SK-N-SH (cell line): ENCODE results near the gene NDUFAF8. TPM values are rescaled to one million over a fixed set of nuclear protein-coding genes. Genes with fewer than 3 reads are reported as not detected.

Experiments
- CTCF ChIA-PET: fragments of 300-600, 350-600 bp; formaldehyde crosslinking; extraction: SDS; loops from one replicate; lab custom pipeline; 2021; lab: Yijun Ruan, JAX
- POLR2A ChIA-PET: fragments of 350-600 bp; sonication (Branson Sonifier 250); formaldehyde crosslinking; extraction: SDS; loops from one replicate; lab custom pipeline; 2020; ENCODE audit warnings: antibody characterized with exemption, inconsistent platforms; lab: Yijun Ruan, JAX
- DNase-seq: peaks from one replicate; pipeline ENCODE4 v3.0.0; 2012
- H2AFZ ChIP-seq: fragments of 200-600 bp; sonication (generic); 2 replicates; pipeline ENCODE4 v1.8.1; 2016; ENCODE audit warnings: antibody characterized with exemption, mild to moderate bottlenecking, low read depth
- H3F3A ChIP-seq: fragments of 200-600 bp; sonication (generic); replicated peaks from 2 replicates; pipeline ENCODE3; 2016; ENCODE audit warnings: antibody characterized with exemption, mild to moderate bottlenecking; ENCODE audit not compliant: insufficient read depth
- H3K27ac ChIP-seq, 2 experiments: fragments of 200-500 bp in 1 of 2; fragments of 200-600 bp in 1 of 2; sonication (Bioruptor generic) in 1 of 2; sonication (generic), shearing (Covaris generic) in 1 of 2; 2 replicates each; pipeline versions ENCODE4 v1.5.1 to v1.6.1; 2014 to 2016; ENCODE audit warnings: low read depth in 2 of 2, inconsistent platforms in 1 of 2, low read length in 1 of 2, mild to moderate bottlenecking in 1 of 2, mixed read lengths in 1 of 2
- H3K27me3 ChIP-seq: fragments of 200-600 bp; sonication (generic), shearing (Covaris generic); 2 replicates; pipeline ENCODE4 v1.6.1; 2016; ENCODE audit warnings: mixed run types; ENCODE audit not compliant: insufficient read depth
- H3K36me3 ChIP-seq, 2 experiments: fragments of 200-500 bp in 1 of 2; fragments of 200-600 bp in 1 of 2; sonication (Bioruptor generic) in 1 of 2; sonication (generic) in 1 of 2; replicated peaks in 1 of 2; 2 replicates each; pipeline versions ENCODE3 to v1.5.1; 2014 to 2016; ENCODE audit warnings: low read length in 1 of 2, mild to moderate bottlenecking in 1 of 2; ENCODE audit not compliant: insufficient read depth in 2 of 2, control insufficient read depth in 1 of 2
- H3K4me1 ChIP-seq, 2 experiments: fragments of 200-500 bp in 1 of 2; fragments of 200-600 bp in 1 of 2; sonication (Bioruptor generic) in 1 of 2; sonication (generic), shearing (Covaris generic) in 1 of 2; 2 replicates each; pipeline versions ENCODE4 v1.5.1 to v1.6.1; 2014 to 2016; ENCODE audit warnings: low read depth in 1 of 2, low read length in 1 of 2, mixed run types in 1 of 2; ENCODE audit not compliant: insufficient read depth in 2 of 2, control insufficient read depth in 1 of 2
- H3K4me2 ChIP-seq: fragments of 200-600 bp; sonication (generic), shearing (Covaris generic); 2 replicates; pipeline ENCODE4 v1.6.1; 2017; ENCODE audit warnings: mixed run types
- H3K4me3 ChIP-seq, 2 experiments: fragments of 200-500 bp in 1 of 2; fragments of 200-600 bp in 1 of 2; sonication (Bioruptor generic) in 1 of 2; sonication (generic), shearing (Covaris generic) in 1 of 2; 2 replicates each; pipeline versions ENCODE4 v1.5.1 to v1.8.1; 2014 to 2016; ENCODE audit warnings: low read depth in 2 of 2, inconsistent platforms in 1 of 2, low read length in 1 of 2, mild to moderate bottlenecking in 1 of 2, mixed read lengths in 1 of 2, moderate library complexity in 1 of 2
- H3K79me2 ChIP-seq: fragments of 200-600 bp; sonication (generic); 2 replicates; pipeline ENCODE4 v1.8.1; 2017; ENCODE audit warnings: mild to moderate bottlenecking; ENCODE audit not compliant: insufficient read depth
- H3K9ac ChIP-seq: fragments of 200-600 bp; sonication (generic); 2 replicates; pipeline ENCODE4 v1.6.1; 2017; ENCODE audit warnings: mixed run types
- H3K9me2 ChIP-seq: fragments of 200-600 bp; sonication (generic); 2 replicates; pipeline ENCODE4 v1.6.1; 2017; ENCODE audit warnings: mixed run types
- H3K9me3 ChIP-seq: fragments of 200-600 bp; sonication (generic); 2 replicates; pipeline ENCODE4 v1.6.1; 2017; ENCODE audit warnings: mixed run types, mild to moderate bottlenecking, moderate library complexity
- H4K20me1 ChIP-seq: fragments of 200-600 bp; sonication (generic); 2 replicates; pipeline ENCODE4 v1.6.1; 2017; ENCODE audit warnings: mild to moderate bottlenecking, mixed run types; ENCODE audit not compliant: insufficient read depth
- CHD2 ChIP-seq: fragments of 150-350 bp; IDR thresholded peaks from 2 replicates; pipeline ENCODE4 v1.6.1; 2018; ENCODE audit warnings: low read length; ENCODE audit not compliant: partially characterized antibody
- CTCF ChIP-seq: fragments of 200-600 bp; sonication (generic); IDR thresholded peaks from 2 replicates; pipeline ENCODE4 v1.6.1; 2017; ENCODE audit warnings: antibody characterized with exemption, mild to moderate bottlenecking, moderate library complexity
- ELF1 ChIP-seq: IDR thresholded peaks from 2 replicates; pipeline ENCODE4 v1.4.0; 2012
- FOXM1 ChIP-seq: IDR thresholded peaks from 2 replicates; pipeline ENCODE4 v1.4.0; 2012; ENCODE audit warnings: low read depth, mild to moderate bottlenecking
- GABPA ChIP-seq: IDR thresholded peaks from 2 replicates; pipeline ENCODE4 v1.4.0; 2012; ENCODE audit warnings: low read depth, mild to moderate bottlenecking
- MAX ChIP-seq: IDR thresholded peaks from 2 replicates; pipeline ENCODE4 v1.4.0; 2012; ENCODE audit warnings: low read depth
- MXI1 ChIP-seq: IDR thresholded peaks from 2 replicates; pipeline ENCODE4 v1.6.1; 2012; ENCODE audit warnings: mild to moderate bottlenecking, low read depth, low read length, improper control_type of control experiment
- NRF1 ChIP-seq: IDR thresholded peaks from 2 replicates; pipeline ENCODE4 v1.6.1; 2012; ENCODE audit warnings: low read depth, mild to moderate bottlenecking, low read length
- RCOR1 ChIP-seq: fragments of 150-350 bp; IDR thresholded peaks from 2 replicates; pipeline ENCODE4 v1.6.1; 2017; ENCODE audit warnings: antibody characterized with exemption, low read length
- RFX5 ChIP-seq: IDR thresholded peaks from 2 replicates; pipeline ENCODE4 v1.6.1; 2012; ENCODE audit warnings: mild to moderate bottlenecking, improper control_type of control experiment, low read length
- USF1 ChIP-seq: IDR thresholded peaks from 2 replicates; pipeline ENCODE4 v1.4.0; 2012; ENCODE audit warnings: low read depth, borderline replicate concordance
- YY1 ChIP-seq: IDR thresholded peaks from 2 replicates; pipeline ENCODE4 v1.4.0; 2012; ENCODE audit warnings: low read depth, mild to moderate bottlenecking
- WGBS: methylation state at CpG from one replicate; pipeline ENCODE4 v1.1.6; 2017; ENCODE audit warnings: low lambda C conversion rate; 5-methylcytosine and 5-hydroxymethylcytosine counted together
- polyA plus RNA-seq, 3 experiments: library from polyadenylated mRNA; depleted of rRNA; stranded (reverse); fragments of >200 nt; gene quantifications; 2 replicates each; pipeline ENCODE4 v1.2.3, GENCODE V29; 2012
- TF ChIP-seq, protein P1 (sequence below): fragments of 150-350 bp; IDR thresholded peaks from 2 replicates; pipeline ENCODE4 v1.6.1; 2017; ENCODE audit warnings: antibody characterized with exemption, low read length, low read depth, borderline replicate concordance

NDUFAF8 gene
- polyA plus RNA-seq, 1 of the 3 experiments (the other 2 are of a cell fraction): 229 TPM

DNA sequence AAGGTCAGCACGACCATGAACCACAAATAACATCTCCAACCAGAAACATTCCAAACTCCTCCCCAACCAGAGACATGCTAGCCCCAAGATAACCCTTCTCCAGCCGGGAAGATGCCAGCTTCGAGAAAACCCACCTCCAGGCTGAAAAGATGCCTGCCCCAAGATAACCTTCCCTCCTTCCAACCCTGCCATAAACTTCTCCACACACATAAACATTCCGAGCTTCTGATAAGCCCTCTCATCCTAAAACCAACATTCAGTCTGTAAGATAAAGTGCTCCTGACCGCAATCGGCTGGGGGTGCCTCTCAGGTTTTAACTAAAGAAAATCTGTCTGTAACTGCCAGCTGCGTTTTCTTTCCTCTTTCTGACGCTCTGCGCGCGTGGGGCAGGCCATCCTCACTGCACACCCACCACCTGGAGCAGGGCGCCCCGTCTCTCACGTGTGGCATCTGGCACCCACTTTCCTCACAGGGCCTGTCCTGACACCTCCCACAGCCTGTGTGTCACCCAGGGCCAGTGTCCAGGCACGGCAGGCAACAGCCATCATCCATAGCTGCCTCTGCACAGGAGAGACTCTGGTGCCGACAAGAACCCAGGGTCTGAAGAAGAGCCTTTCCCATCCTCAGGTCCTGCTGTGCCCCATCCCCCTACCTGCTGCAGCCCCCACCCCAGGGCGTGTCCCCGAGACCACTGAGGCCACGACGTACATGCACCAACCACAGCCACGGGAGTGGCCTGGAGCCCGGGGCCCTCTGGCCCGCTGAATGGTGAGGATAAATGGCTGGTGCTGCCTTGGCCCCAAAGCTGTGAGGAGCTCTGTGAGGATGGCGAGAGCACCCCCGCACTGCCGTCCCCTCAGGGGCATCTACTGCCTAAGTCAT lies 3.9 kb upstream of the NDUFAF8 start:
- TF ChIP-seq, protein P1, sequence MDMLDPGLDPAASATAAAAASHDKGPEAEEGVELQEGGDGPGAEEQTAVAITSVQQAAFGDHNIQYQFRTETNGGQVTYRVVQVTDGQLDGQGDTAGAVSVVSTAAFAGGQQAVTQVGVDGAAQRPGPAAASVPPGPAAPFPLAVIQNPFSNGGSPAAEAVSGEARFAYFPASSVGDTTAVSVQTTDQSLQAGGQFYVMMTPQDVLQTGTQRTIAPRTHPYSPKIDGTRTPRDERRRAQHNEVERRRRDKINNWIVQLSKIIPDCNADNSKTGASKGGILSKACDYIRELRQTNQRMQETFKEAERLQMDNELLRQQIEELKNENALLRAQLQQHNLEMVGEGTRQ: no peak
- TF ChIP-seq ELF1 (no peak), FOXM1 (no peak), MAX (no peak)
- ChIA-PET POLR2A (no interaction called here), CTCF (interaction anchor here (0.6 to 12.8 kb wide), 2 partner anchors 92 to 250 kb away, joined by 3 to 133 read pairs; no protein-coding TSS in a partner anchor)
- no peak overlapping the region for H3K27ac ChIP-seq
- no peaks in the 10 kb centered on the region for H3K27me3 ChIP-seq
- peaks cover 36% of the 10 kb centered on the region for H3K79me2 ChIP-seq
- H3K4me3 ChIP-seq: no peak overlapping the region
- no peaks in the 10 kb centered on the region for H3F3A ChIP-seq
- no peaks in the 10 kb centered on the region for H3K9me2 ChIP-seq
- H3K9ac ChIP-seq: no peak overlapping the region
- no peak for DNase-seq
- H4K20me1 ChIP-seq: no peaks in the 10 kb centered on the region
- H3K4me1 ChIP-seq: peaks cover 0 to 20% of the 10 kb centered on the region in 2 experiments; a peak in 2 of 4 replicates
- H2AFZ ChIP-seq: no peak overlapping the region
- no peak overlapping the region for H3K4me2 ChIP-seq
- no peaks in the 10 kb centered on the region for H3K9me3 ChIP-seq
- WGBS: 92% methylated on average over 22 of the region's 26 CpGs
- H3K36me3 ChIP-seq: peaks cover 0 to 32% of the 10 kb centered on the region in 2 experiments

DNA sequence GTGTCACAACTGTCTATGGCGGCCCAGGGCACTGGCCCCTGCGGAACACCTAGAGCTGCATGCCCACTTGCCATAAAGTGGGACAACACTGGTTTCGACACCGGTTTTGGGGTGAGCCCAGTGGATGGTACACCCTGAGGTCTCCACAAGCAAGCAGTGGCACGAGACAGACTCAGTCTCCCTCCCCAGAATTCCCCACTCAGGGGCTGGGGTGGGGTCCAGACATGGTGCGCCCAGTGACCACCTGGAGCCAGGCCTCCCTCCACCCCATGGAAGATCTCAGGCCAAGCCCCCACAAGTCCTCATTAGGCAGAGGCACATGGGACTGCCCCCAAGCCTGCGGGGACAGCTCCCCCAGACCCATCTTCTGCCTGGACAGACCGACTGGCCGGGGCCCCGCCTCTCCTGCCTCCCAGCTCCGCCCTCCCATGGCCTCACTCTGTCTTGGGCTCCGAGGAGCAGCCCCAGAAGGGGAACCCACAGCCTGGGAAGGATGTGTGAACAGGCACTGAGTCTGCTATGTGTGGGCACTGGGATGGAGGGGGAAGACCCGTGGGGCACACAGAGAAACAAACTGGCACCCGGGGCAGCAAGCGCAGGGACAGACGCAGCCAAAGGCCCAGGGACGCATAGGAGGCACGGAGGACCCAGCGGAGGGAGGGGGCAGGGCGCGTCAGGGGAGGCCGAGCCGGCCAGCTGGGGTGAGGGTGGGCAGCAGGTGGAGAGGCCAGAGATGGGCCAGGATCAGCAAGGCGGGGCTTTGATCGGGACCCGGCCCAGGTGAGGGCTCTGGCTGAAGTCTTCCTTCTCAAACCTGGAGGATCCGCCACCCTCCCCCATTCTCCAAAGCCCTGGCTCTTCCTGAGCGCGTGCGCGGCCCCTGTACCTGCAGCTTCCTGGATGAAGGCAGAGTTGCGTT lies 3.0 kb upstream of the NDUFAF8 start:
- CTCF ChIA-PET: interaction anchor here (0.6 to 12.8 kb wide), 3 partner anchors 93 to 249 kb away, joined by 3 to 133 read pairs (median 3); no protein-coding TSS in a partner anchor
- Histone ChIP-seq H3K9ac (no peak overlapping the region), H3K4me3 (no peak overlapping the region), H2AFZ (no peak overlapping the region), H3K36me3 (peaks cover 0 to 29% of the 10 kb centered on the region in 2 experiments), H4K20me1 (no peaks in the 10 kb centered on the region), H3K4me1 (peaks cover 0 to 29% of the 10 kb centered on the region in 2 experiments; a peak in 2 of 4 replicates), H3K27ac (no peak overlapping the region), H3F3A (no peaks in the 10 kb centered on the region), H3K79me2 (peaks cover 45% of the 10 kb centered on the region), H3K9me3 (no peaks in the 10 kb centered on the region), H3K4me2 (no peak overlapping the region), H3K27me3 (no peaks in the 10 kb centered on the region), H3K9me2 (no peaks in the 10 kb centered on the region)
- WGBS: 93% methylated on average over 31 of the region's 32 CpGs
- TF ChIP-seq ELF1: no peak
- no peak for DNase-seq
- POLR2A ChIA-PET: no interaction called here

- Histone ChIP-seq H3K9me2 (no peaks in the 10 kb centered on the region), H3K4me3 (no peak overlapping the region), H3K4me1 (peaks cover 0 to 35% of the 10 kb centered on the region in 2 experiments; a peak in 2 of 4 replicates), H4K20me1 (peaks cover 1% of the 10 kb centered on the region), H3K9ac (no peak overlapping the region), H3K27ac (no peak overlapping the region), H3K9me3 (no peaks in the 10 kb centered on the region), H2AFZ (no peak overlapping the region), H3K79me2 (peaks cover 52% of the 10 kb centered on the region), H3K27me3 (no peaks in the 10 kb centered on the region), H3F3A (no peaks in the 10 kb centered on the region), H3K36me3 (peaks cover 0 to 28% of the 10 kb centered on the region in 2 experiments), H3K4me2 (no peak overlapping the region)
- POLR2A ChIA-PET: no interaction called here
- 76% methylated on average over 14 of the region's 21 CpGs for WGBS
- no peak for DNase-seq
- CTCF ChIA-PET: interaction anchor here (0.8 to 12.8 kb wide), 2 partner anchors 94 to 135 kb away, joined by 3 to 133 read pairs; no protein-coding TSS in a partner anchor
- no peak for TF ChIP-seq MXI1
- TF ChIP-seq NRF1: no peak
- TF ChIP-seq RCOR1: no peak
- no peak for TF ChIP-seq CTCF
- no peak for TF ChIP-seq USF1
- no peak for TF ChIP-seq CHD2
- no peak for TF ChIP-seq FOXM1
- no peak for TF ChIP-seq ELF1
- no peak for TF ChIP-seq YY1
- TF ChIP-seq RFX5: no peak
- TF ChIP-seq GABPA: no peak
- TF ChIP-seq MAX: no peak
These were observed 2.3 kb upstream of the NDUFAF8 start for GRCh38 chr17:81236784-81237183.
